ENCODE data around the gene GRM1.

- TF ChIP-seq CTCF (IDR thresholded peaks at IDR 0.05; ENCODE audit: low read depth, low read length) (no peak), EZH2phosphoT487 (IDR thresholded peaks at IDR 0.05; ENCODE audit: low read depth) (no peak)
Measured at GRCh38 chr6:146352163-146352562, 323.3 kb downstream of the GRM1 start.

Data from OCI-LY3 (cell line).